ENCODE data around the gene ZNF37A. TPM values are rescaled to one million over a fixed set of nuclear protein-coding genes. Genes with fewer than 3 reads are reported as not detected.
"Not testable (repeated sequence)": the region's sequence is repeated elsewhere in the genome, so short reads cannot be mapped to it uniquely, and the experiment has no call there.

Gene ZNF37A
- polyA plus RNA-seq, 3 donors: 0.25 to 3.4 (median 1.6) TPM

DNA sequence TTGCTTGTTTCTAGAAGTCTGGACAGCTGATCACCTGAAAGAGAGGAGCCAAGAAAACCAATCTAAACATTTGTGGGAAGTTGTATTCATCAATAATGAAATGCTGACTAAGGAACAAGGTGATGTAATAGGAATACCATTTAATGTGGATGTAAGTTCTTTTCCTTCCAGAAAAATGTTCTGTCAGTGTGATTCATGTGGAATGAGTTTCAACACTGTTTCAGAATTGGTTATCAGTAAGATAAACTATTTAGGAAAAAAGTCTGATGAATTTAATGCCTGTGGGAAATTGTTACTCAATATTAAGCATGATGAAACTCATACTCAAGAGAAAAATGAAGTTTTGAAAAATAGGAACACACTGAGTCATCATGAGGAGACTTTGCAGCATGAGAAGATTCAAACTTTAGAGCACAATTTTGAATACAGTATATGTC lies 39.8 kb upstream of the ZNF37A start:
- DNase-seq: no peak
- Histone ChIP-seq H3K9ac (ENCODE audit: insufficient read depth, low read length, poor library complexity, severe bottlenecking) (no peak overlapping the region), H2AFZ (ENCODE audit: insufficient read depth, low read depth, low read length, poor library complexity, severe bottlenecking) (no peak overlapping the region), H4K20me1 (ENCODE audit: insufficient read depth, low read length) (no peaks in the 10 kb centered on the region), H3K4me1 (ENCODE audit: control insufficient read depth in 1 of 2, insufficient read depth in 2 of 2, low read length in 2 of 2) (no peaks in the 10 kb centered on the region), H3K4me3 (replicated peaks in 1 of 3; ENCODE audit: low read depth in 2 of 3, low read length in 3 of 3) (peak overlapping the region in 1 of 3 experiments; percentile 19), H3K79me2 (ENCODE audit: insufficient read depth, low read length) (no peaks in the 10 kb centered on the region), H3K36me3 (replicated peaks in 1 of 2; ENCODE audit: control insufficient read depth in 1 of 2, insufficient read depth in 2 of 2, low read length in 2 of 2) (peaks cover 45 to 77% of the 10 kb centered on the region in 2 donors), H3K9me3 (replicated peaks in 1 of 2; ENCODE audit: control insufficient read depth in 1 of 2, insufficient read depth in 1 of 2, low read length in 2 of 2) (peaks cover 11 to 57% of the 10 kb centered on the region in 2 donors), H3K27ac (ENCODE audit: low read depth in 1 of 2, low read length in 2 of 2) (no peak overlapping the region), H3K27me3 (ENCODE audit: control insufficient read depth in 2 of 2, insufficient read depth in 2 of 2, low read length in 2 of 2) (no peaks in the 10 kb centered on the region), H3K4me2 (replicated peaks; ENCODE audit: extremely low read depth, low read length, poor library complexity, severe bottlenecking) (no peak overlapping the region)
- H3K27ac Mint-ChIP-seq: no peak overlapping the region
- no peaks in the 10 kb centered on the region for H3K27me3 Mint-ChIP-seq (ENCODE audit: low read depth in 3 of 3)
- TF ChIP-seq CTCF (IDR thresholded peaks at IDR 0.05): no peak
- no peak overlapping the region for H3K4me3 Mint-ChIP-seq
- peaks cover 26 to 59% (median 32%) of the 10 kb centered on the region in 7 donors for H3K9me3 Mint-ChIP-seq
- peaks cover 69% of the 10 kb centered on the region in 2 donors for H3K36me3 Mint-ChIP-seq
- H3K4me1 Mint-ChIP-seq: peaks cover 3% of the 10 kb centered on the region
- intact Hi-C loops (cut with micrococcal nuclease): no loop called here

- H3K4me3 Mint-ChIP-seq; H3K4me1 ChIP-seq (ENCODE audit: control insufficient read depth in 1 of 2, insufficient read depth in 2 of 2, low read length in 2 of 2); H3K79me2 ChIP-seq (ENCODE audit: insufficient read depth, low read length); DNase-seq; H3K27me3 ChIP-seq (ENCODE audit: control insufficient read depth in 2 of 2, insufficient read depth in 2 of 2, low read length in 2 of 2); H3K9ac ChIP-seq (ENCODE audit: insufficient read depth, low read length, poor library complexity, severe bottlenecking); intact Hi-C loops (cut with micrococcal nuclease); H3K27ac Mint-ChIP-seq; H2AFZ ChIP-seq (ENCODE audit: insufficient read depth, low read depth, low read length, poor library complexity, severe bottlenecking); H3K27ac ChIP-seq (ENCODE audit: low read depth in 1 of 2, low read length in 2 of 2); H3K4me2 ChIP-seq (replicated peaks; ENCODE audit: extremely low read depth, low read length, poor library complexity, severe bottlenecking); H4K20me1 ChIP-seq (ENCODE audit: insufficient read depth, low read length); H3K4me1 Mint-ChIP-seq; H3K27me3 Mint-ChIP-seq (ENCODE audit: low read depth in 3 of 3): not testable (repeated sequence)
- Mint-ChIP-seq H3K36me3 (peaks cover 65 to 70% of the 10 kb centered on the region in 2 donors), H3K9me3 (peaks cover 26 to 56% (median 35%) of the 10 kb centered on the region in 7 donors)
- Histone ChIP-seq H3K4me3 (replicated peaks in 1 of 3; ENCODE audit: low read depth in 2 of 3, low read length in 3 of 3) (peak overlapping the region in 1 of 3 experiments; percentile 19), H3K36me3 (replicated peaks in 1 of 2; ENCODE audit: control insufficient read depth in 1 of 2, insufficient read depth in 2 of 2, low read length in 2 of 2) (peaks cover 45 to 80% of the 10 kb centered on the region in 2 donors), H3K9me3 (replicated peaks in 1 of 2; ENCODE audit: control insufficient read depth in 1 of 2, insufficient read depth in 1 of 2, low read length in 2 of 2) (peaks cover 10 to 54% of the 10 kb centered on the region in 2 donors)
- no CpG with 5 or more reads among the region's 5 CpGs for WGBS (ENCODE audit: insufficient coverage)
These were observed 38.8 kb upstream of the ZNF37A start for GRCh38 chr10:38055274-38055894.

- H3K9ac ChIP-seq (ENCODE audit: insufficient read depth, low read length, poor library complexity, severe bottlenecking); H3K27me3 Mint-ChIP-seq (ENCODE audit: low read depth in 3 of 3); H3K36me3 Mint-ChIP-seq; H3K27ac ChIP-seq (ENCODE audit: low read depth in 1 of 2, low read length in 2 of 2); H3K79me2 ChIP-seq (ENCODE audit: insufficient read depth, low read length); H4K20me1 ChIP-seq (ENCODE audit: insufficient read depth, low read length); H3K36me3 ChIP-seq (replicated peaks in 1 of 2; ENCODE audit: control insufficient read depth in 1 of 2, insufficient read depth in 2 of 2, low read length in 2 of 2); H3K4me2 ChIP-seq (replicated peaks; ENCODE audit: extremely low read depth, low read length, poor library complexity, severe bottlenecking); H3K27me3 ChIP-seq (ENCODE audit: control insufficient read depth in 2 of 2, insufficient read depth in 2 of 2, low read length in 2 of 2); H3K4me1 Mint-ChIP-seq; H2AFZ ChIP-seq (ENCODE audit: insufficient read depth, low read depth, low read length, poor library complexity, severe bottlenecking); DNase-seq; H3K4me3 ChIP-seq (replicated peaks in 1 of 3; ENCODE audit: low read depth in 2 of 3, low read length in 3 of 3); H3K9me3 ChIP-seq (replicated peaks in 1 of 2; ENCODE audit: control insufficient read depth in 1 of 2, insufficient read depth in 1 of 2, low read length in 2 of 2); H3K4me1 ChIP-seq (ENCODE audit: control insufficient read depth in 1 of 2, insufficient read depth in 2 of 2, low read length in 2 of 2); H3K27ac Mint-ChIP-seq; intact Hi-C loops (cut with micrococcal nuclease): not testable (repeated sequence)
- H3K4me3 Mint-ChIP-seq: peak overlapping the region in 1 of 2 donors; percentile 28
- no CpG with 5 or more reads among the region's 1 CpG for WGBS (ENCODE audit: insufficient coverage)
- peaks cover 0 to 21% (median 8%) of the 10 kb centered on the region in 7 donors for H3K9me3 Mint-ChIP-seq
These were observed 24.5 kb upstream of the ZNF37A start for GRCh38 chr10:38069663-38070062.
